ENCODE data around the gene DLL3.
"Not testable (repeated sequence)": the region's sequence is repeated elsewhere in the genome, so short reads cannot be mapped to it uniquely, and the experiment has no call there.

DLL3 gene

DNA sequence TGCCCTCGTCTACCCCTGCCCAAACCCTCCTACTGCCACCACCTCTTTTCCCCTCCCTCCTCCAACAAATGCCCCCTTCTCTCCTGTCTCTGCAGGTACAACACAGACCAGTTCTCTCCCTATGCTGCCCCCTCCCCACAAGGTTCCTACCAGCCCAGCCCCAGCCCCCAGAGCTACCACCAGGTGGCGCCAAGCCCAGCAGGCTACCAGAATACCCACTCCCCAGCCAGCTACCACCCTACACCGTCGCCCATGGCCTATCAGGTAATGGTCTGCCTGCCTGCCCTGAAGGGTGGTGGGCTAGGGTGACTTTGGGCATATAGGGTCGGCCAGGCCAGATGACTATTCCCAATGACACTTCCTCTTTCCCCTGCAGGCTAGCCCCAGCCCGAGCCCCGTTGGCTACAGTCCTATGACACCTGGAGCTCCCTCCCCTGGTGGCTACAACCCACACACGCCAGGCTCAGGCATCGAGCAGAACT lies 24.6 kb upstream of the DLL3 start:
- no peak overlapping the region for H3K4me3 ChIP-seq (ENCODE audit: low read depth, low read length)
- TF ChIP-seq, protein P1, sequence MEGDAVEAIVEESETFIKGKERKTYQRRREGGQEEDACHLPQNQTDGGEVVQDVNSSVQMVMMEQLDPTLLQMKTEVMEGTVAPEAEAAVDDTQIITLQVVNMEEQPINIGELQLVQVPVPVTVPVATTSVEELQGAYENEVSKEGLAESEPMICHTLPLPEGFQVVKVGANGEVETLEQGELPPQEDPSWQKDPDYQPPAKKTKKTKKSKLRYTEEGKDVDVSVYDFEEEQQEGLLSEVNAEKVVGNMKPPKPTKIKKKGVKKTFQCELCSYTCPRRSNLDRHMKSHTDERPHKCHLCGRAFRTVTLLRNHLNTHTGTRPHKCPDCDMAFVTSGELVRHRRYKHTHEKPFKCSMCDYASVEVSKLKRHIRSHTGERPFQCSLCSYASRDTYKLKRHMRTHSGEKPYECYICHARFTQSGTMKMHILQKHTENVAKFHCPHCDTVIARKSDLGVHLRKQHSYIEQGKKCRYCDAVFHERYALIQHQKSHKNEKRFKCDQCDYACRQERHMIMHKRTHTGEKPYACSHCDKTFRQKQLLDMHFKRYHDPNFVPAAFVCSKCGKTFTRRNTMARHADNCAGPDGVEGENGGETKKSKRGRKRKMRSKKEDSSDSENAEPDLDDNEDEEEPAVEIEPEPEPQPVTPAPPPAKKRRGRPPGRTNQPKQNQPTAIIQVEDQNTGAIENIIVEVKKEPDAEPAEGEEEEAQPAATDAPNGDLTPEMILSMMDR (IDR thresholded peaks at IDR 0.05; ENCODE audit: low read depth, low read length) = peak; percentile 84

DNA sequence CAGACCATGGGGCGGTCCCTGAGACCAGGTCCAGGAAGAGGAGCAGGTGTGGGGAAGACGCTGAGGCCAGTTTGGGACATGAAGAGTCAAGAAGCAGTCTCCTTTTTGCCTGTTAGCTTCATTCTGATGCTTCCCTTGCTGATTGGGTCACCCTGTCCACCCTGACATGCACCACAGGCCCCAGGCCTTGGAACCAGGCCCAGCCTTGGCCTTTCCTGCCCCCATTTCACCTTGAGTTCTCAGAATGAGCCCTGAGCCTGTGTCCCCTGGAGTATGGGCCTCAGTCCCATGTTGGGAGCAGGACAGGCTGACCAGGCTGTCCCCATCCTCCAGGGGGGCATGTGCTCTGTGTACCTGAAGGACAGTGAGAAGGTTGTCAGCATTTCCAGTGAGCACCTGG lies 23.0 kb upstream of the DLL3 start:
- TF ChIP-seq, protein P1 (IDR thresholded peaks at IDR 0.05; ENCODE audit: low read depth, low read length) = no peak
- no peak overlapping the region for H3K4me3 ChIP-seq (ENCODE audit: low read depth, low read length)

DNA sequence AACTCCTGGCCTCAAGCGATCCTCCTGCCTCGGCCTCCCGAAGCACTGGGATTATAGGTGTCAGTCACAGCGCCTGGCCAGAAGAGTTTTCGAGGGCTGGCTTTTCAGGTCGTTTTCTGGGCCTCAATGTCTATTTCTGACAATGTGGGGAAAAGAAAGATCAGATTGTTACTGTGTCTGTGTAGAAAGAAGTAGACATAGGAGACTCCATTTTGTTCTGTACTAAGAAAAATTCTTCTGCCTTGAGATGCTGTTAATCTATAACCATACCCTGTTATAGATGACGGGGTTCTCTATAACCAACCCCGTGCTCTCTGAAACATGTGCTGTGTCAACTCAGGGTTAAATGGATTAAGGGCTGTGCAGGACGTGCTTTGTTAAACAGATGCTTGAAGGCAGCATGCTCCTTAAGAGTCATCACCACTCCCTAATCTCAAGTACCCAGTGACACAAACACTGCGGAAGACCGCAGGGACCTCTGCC lies 19.4 kb upstream of the DLL3 start:
- H3K4me3 ChIP-seq (ENCODE audit: low read depth, low read length) = not testable (repeated sequence)

DNA sequence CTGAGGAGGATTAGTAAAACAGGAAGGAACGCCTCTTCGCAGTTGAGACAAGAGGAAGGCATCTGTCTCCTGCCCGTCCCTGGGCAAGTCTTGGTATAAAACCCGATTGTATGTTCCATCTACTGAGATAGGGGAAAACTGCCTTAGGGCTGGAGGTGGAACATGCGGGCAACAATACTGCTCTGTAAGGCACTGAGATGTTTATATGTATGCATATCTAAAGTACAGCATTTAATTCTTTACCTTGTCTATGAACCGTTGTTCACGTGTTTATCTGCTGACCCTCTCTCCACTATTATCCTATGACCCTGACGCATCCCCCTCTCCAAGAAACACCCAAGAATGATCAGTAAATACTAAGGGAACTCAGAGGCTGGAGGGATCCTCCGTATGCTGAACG lies 18.8 kb upstream of the DLL3 start:
- peak overlapping the region; percentile 100; the same call in 1 of the 2 replicates for H3K4me3 ChIP-seq (ENCODE audit: low read depth, low read length)

DNA sequence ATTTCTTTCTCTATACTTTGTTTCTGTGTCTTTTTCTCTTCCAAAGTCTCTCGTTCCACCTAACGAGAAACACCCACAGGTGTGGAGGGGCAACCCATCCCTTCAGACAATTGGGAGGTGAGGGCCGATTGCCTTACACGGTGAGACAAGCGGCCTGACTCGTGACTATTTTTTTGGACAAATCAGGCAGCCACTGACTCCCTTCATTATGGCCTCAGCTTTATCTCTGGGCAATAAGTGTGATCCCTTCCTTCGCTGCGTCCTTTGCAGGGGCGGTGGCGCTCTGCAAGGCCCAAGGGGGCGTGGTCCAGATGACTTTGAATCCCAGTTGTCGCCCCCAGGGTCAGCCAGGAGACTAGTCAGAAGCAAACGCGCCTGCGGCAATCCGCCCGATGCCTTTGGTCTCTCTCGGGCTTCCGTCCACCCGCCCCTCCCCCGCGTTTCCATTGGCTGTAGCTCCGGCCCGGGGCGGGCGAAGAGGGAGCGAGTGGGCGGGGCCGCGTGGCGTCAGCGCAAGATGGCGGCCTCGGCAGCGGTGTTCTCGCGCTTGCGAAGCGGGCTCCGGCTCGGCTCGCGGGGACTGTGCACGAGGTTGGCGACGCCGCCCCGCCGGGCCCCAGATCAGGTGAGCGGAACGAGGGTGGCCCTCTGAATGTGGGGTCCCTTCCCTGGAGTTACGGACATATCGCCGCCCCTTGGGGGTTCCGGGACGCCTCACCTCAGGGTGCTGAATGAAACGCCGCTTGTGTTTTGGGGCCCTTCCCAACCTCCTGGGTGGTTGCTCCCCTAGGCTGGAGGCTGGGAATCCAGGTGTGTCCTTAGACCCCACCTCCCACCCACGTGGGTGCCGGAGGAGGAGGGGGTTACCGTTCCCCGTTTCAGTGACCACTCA lies 18.2 kb upstream of the DLL3 start, which contains the start of gene TIMM50:
TIMM50 (plus strand) TSS at position 502 of the 892 bp plus-strand sequence; CDS start at position 518, 16 bp downstream.
- TF ChIP-seq, protein P1 (IDR thresholded peaks at IDR 0.05; ENCODE audit: low read depth, low read length) = no peak
- peak within 1 kb of the TSS; percentile 100 for H3K4me3 ChIP-seq (ENCODE audit: low read depth, low read length)

More for the DNA sequence above, 18.8 kb upstream of the DLL3 start:
- TF ChIP-seq, protein P1 (IDR thresholded peaks at IDR 0.05; ENCODE audit: low read depth, low read length) = no peak

DNA sequence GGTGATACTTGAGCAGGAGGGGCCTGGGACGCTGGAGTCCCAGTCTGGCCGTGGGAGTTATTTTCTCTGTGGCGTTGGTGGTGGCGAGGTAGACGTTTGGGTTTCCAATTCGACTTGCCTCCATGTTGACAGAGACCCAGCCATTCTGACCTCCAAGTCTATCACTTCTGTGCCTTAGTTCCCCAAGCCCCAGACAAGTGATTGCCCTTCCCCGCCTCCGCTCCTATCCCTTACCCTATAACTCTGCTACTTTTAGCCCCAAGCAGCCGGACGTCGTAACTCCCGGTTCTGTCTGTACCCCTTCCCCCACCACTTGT lies 17.6 kb upstream of the DLL3 start:
- H3K4me3 ChIP-seq (ENCODE audit: low read depth, low read length) = peak overlapping the region; percentile 100
- TF ChIP-seq, protein P1 (IDR thresholded peaks at IDR 0.05; ENCODE audit: low read depth, low read length) = no peak

DNA sequence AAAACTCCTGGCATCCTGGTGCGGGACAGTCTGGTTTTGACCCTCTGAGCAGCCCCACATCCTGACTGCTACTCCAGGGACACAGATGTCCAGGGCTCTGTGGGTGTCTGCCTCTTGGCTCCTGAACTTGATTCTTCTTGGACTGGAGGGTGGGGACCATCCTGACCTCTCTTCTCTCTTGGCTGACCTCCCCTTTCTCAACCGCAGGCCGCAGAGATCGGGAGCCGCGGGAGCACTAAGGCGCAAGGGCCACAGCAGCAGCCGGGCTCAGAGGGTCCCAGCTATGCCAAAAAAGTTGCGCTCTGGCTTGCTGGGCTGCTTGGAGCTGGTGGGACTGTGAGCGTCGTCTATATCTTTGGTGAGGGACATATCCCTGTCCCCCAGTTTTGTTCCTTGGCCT lies 17.1 kb upstream of the DLL3 start:
- peak overlapping the region; percentile 100 for H3K4me3 ChIP-seq (ENCODE audit: low read depth, low read length)
- TF ChIP-seq, protein P1 (IDR thresholded peaks at IDR 0.05; ENCODE audit: low read depth, low read length) = no peak
